DND-41 (cell line): ENCODE measurements around the gene SORL1-AS1.

Experiments used
- ATAC-seq: fragments of 200-7000 bp; cut with Tn5 transposase; 3 replicates; pipeline ENCODE4 v1.9.1; 2021; ENCODE audit warnings: low read depth; ENCODE audit not compliant: insufficient read depth
- DNase-seq: peaks from one replicate; pipeline ENCODE4 v3.0.0-alpha.2; 2020
- H2AFZ ChIP-seq: 2 replicates; pipeline ENCODE4 v1.6.0; 2012; ENCODE audit warnings: low read depth, low read length
- H3K27ac ChIP-seq: 2 replicates; pipeline ENCODE4 v1.5.1; 2012; ENCODE audit warnings: low read length, inconsistent platforms
- H3K27me3 ChIP-seq: fragments of 200-600 bp; sonication (generic); 2 replicates; pipeline ENCODE4 v1.6.0; 2012; ENCODE audit warnings: low read length, mild to moderate bottlenecking, inconsistent platforms; ENCODE audit not compliant: insufficient read depth, poor library complexity
- H3K36me3 ChIP-seq: 2 replicates; pipeline ENCODE4 v1.5.1; 2012; ENCODE audit warnings: low read length, inconsistent platforms; ENCODE audit not compliant: insufficient read depth
- H3K4me1 ChIP-seq: 2 replicates; pipeline ENCODE4 v1.5.1; 2012; ENCODE audit warnings: mild to moderate bottlenecking, low read length; ENCODE audit not compliant: insufficient read depth
- H3K4me2 ChIP-seq: 2 replicates; pipeline ENCODE4 v1.6.0; 2012; ENCODE audit warnings: mild to moderate bottlenecking, moderate library complexity, low read length, inconsistent platforms; ENCODE audit not compliant: insufficient read depth
- H3K4me3 ChIP-seq, 2 experiments: fragments of 200-600 bp in 1 of 2; shearing (Covaris generic) in 1 of 2; 2 replicates each; pipeline ENCODE4 v1.5.1; 2012 to 2016; ENCODE audit warnings: inconsistent platforms in 2 of 2, low read length in 2 of 2, mild to moderate bottlenecking in 2 of 2, low read depth in 1 of 2, moderate library complexity in 1 of 2
- H3K79me2 ChIP-seq: 2 replicates; pipeline ENCODE4 v1.6.0; 2012; ENCODE audit warnings: low read length, inconsistent platforms; ENCODE audit not compliant: insufficient read depth
- H3K9ac ChIP-seq: 2 replicates; pipeline ENCODE4 v1.6.0; 2012; ENCODE audit warnings: low read depth, mild to moderate bottlenecking, inconsistent platforms, low read length, moderate library complexity
- H3K9me3 ChIP-seq: 2 replicates; pipeline ENCODE4 v1.5.1; 2012; ENCODE audit warnings: low read length, moderate library complexity, mild to moderate bottlenecking, inconsistent platforms; ENCODE audit not compliant: insufficient read depth, severe bottlenecking
- H4K20me1 ChIP-seq: 2 replicates; pipeline ENCODE4 v1.6.0; 2012; ENCODE audit warnings: low read length; ENCODE audit not compliant: insufficient read depth
- EZH2 ChIP-seq: IDR thresholded peaks from 3 replicates; pipeline ENCODE4 v1.6.1; 2012; ENCODE audit warnings: borderline replicate concordance, low read depth, mild to moderate bottlenecking, moderate library complexity, low read length, inconsistent platforms; ENCODE audit not compliant: severe bottlenecking
- TF ChIP-seq, protein P1 (sequence below): IDR thresholded peaks from 2 replicates; pipeline ENCODE4 v1.5.1; 2012; ENCODE audit warnings: borderline replicate concordance, low read length, moderate library complexity, mild to moderate bottlenecking; ENCODE audit not compliant: poor library complexity, severe bottlenecking; ENCODE audit errors: extremely low read depth

The SORL1-AS1 gene

DNA sequence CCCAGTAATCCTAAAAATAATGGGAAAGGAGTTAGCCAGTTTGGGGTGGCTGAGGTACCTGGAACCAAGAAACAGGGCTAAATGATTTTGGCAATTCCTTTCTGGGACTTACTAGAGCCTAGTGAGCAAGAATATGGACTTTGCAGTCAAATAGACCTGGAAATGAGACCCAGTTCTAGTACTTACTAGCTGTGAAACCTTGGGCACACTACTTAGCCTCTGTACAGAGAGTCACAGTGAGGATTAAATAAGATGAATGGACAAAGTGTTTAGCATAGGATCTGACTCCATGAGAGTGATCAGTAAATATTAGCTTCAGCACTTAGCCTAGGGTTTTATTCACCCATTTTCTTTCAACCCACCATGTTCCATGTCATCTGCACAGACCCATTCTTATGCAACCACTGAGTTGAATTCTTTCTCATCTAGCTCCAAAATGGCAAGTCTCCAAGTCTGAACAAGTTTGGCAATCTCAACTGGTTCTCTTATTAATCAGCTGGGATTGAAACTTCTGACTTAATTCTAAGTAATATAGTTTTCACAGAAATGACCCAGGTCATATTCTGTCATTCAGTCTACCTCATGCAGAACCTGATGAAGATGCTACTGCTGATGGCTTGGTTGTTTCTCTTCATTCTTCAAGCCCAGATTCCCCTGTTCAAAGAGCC is 15.6 kb downstream of the SORL1-AS1 start:
- no peak for DNase-seq
- H3K4me2 ChIP-seq: no peak overlapping the region
- TF ChIP-seq, protein P1, sequence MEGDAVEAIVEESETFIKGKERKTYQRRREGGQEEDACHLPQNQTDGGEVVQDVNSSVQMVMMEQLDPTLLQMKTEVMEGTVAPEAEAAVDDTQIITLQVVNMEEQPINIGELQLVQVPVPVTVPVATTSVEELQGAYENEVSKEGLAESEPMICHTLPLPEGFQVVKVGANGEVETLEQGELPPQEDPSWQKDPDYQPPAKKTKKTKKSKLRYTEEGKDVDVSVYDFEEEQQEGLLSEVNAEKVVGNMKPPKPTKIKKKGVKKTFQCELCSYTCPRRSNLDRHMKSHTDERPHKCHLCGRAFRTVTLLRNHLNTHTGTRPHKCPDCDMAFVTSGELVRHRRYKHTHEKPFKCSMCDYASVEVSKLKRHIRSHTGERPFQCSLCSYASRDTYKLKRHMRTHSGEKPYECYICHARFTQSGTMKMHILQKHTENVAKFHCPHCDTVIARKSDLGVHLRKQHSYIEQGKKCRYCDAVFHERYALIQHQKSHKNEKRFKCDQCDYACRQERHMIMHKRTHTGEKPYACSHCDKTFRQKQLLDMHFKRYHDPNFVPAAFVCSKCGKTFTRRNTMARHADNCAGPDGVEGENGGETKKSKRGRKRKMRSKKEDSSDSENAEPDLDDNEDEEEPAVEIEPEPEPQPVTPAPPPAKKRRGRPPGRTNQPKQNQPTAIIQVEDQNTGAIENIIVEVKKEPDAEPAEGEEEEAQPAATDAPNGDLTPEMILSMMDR: no peak
- no peak for TF ChIP-seq EZH2
- H3K36me3 ChIP-seq: no peaks in the 10 kb centered on the region
- no peak overlapping the region for H3K4me3 ChIP-seq
- H3K79me2 ChIP-seq: no peaks in the 10 kb centered on the region
- H2AFZ ChIP-seq: no peak overlapping the region; the same call in 1 of the 2 replicates
- no peaks in the 10 kb centered on the region for H4K20me1 ChIP-seq
- H3K9ac ChIP-seq: no peak overlapping the region
- H3K27ac ChIP-seq: no peak overlapping the region
- H3K9me3 ChIP-seq: no peaks in the 10 kb centered on the region
- no peak for ATAC-seq
- no peaks in the 10 kb centered on the region for H3K4me1 ChIP-seq
- no peaks in the 10 kb centered on the region for H3K27me3 ChIP-seq

- DNase-seq: no peak
- Histone ChIP-seq H3K4me3 (no peak overlapping the region), H3K27ac (no peak overlapping the region), H2AFZ (no peak overlapping the region), H3K79me2 (no peaks in the 10 kb centered on the region), H3K4me2 (no peak overlapping the region), H3K9me3 (no peaks in the 10 kb centered on the region), H3K36me3 (no peaks in the 10 kb centered on the region), H3K4me1 (no peaks in the 10 kb centered on the region), H3K27me3 (no peaks in the 10 kb centered on the region), H3K9ac (no peak overlapping the region), H4K20me1 (no peaks in the 10 kb centered on the region)
- no peak for ATAC-seq
- no peak for TF ChIP-seq EZH2
- TF ChIP-seq, protein P1: no peak
Observed at GRCh38 chr11:121435551-121436511, 16.9 kb downstream of the SORL1-AS1 start.

DNA sequence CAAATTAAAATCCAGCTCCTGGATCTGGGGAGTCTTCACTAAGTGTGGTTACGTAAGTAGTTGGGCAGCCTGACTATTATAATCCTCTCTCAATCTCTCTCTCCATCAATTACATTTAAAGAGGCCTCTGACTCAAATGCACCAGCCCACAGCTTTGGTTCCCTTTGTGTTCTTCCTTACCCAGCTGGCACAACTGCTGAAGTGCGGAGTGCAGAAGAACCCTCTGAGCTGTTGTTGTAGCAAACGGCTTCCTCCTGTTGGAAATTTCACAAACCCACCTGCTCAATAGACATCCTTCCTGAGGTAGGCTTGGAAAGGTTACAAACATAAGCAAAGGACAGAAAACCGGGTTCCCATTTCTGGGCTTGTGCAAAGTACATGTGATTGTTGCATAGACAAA is 17.6 kb downstream of the SORL1-AS1 start:
- DNase-seq: no peak
- Histone ChIP-seq H2AFZ (no peak overlapping the region), H3K27me3 (no peaks in the 10 kb centered on the region), H3K4me1 (no peaks in the 10 kb centered on the region), H3K79me2 (no peaks in the 10 kb centered on the region), H3K4me2 (no peak overlapping the region), H3K36me3 (no peaks in the 10 kb centered on the region), H4K20me1 (no peaks in the 10 kb centered on the region), H3K9ac (no peak overlapping the region), H3K27ac (no peak overlapping the region), H3K4me3 (no peak overlapping the region), H3K9me3 (no peaks in the 10 kb centered on the region)
- no peak for ATAC-seq
- no peak for TF ChIP-seq EZH2
- TF ChIP-seq, protein P1: no peak
